Measurements from ENCODE around the gene HHIPL1.
A peak's percentile ranks its signal among the peaks of the same experiment; 100 is the strongest.

The HHIPL1 gene

GRCh38 chr14:99644723-99645544 is at the start of gene HHIPL1:
HHIPL1 (plus strand) TSS chr14:99645129; CDS start chr14:99645208, 79 bp downstream.
- DNase-seq: no peak

- no peak for DNase-seq
These were observed 49.4 kb upstream of the HHIPL1 start for GRCh38 chr14:99595524-99595923.

- no peak for DNase-seq
These were observed 48.8 kb upstream of the HHIPL1 start for GRCh38 chr14:99596071-99596627.

DNA sequence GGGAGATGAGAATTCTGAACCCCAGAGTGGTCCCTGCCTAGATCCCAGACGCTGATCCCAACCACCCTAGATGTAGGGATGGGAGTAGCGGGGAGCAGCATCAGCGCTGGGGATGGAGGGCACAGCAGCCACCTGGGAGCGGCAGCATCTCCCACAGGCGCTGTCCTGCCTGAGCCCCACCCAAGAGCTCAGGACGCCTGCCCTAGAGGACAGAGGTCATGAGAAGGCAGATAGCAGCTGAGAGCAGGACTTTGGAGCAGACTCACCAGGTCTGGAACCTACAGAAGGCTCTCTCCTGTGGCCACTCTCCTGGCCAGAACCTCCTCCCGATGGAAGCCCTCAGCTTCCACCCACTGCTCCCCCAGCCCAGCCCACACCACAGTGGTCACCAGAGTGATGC is 48.2 kb upstream of the HHIPL1 start:
- DNase-seq: no peak

- DNase-seq: no peak
These were observed 46.9 kb upstream of the HHIPL1 start for GRCh38 chr14:99597911-99598600.

DNA sequence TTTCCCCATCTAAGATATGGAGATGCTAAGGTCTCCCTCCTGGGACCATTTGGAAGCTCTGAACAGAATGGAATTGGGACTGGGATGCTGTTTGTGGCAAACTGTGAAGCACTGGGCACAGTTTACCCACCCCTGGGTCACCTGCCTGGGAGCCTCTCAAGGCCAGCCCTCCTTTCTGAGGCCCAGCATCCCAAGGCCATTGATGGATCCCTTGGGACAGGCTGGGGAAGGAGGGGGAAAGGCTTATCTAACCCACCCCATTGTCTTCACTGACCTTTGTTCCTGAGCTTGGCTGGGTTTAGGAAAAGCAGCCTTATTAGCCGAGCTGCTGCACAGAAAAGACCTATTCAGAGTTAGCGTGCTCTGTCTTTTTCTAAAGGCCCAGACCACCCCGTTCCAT is 46.2 kb upstream of the HHIPL1 start:
- no peak for DNase-seq

- DNase-seq: no peak
These were observed 45.5 kb upstream of the HHIPL1 start for GRCh38 chr14:99599393-99599792.

GRCh38 chr14:99600232-99600888 is 44.6 kb upstream of the HHIPL1 start:
- DNase-seq: no peak

- no peak for DNase-seq
These were observed 43.5 kb upstream of the HHIPL1 start for GRCh38 chr14:99601361-99601831.

GRCh38 chr14:99602054-99602787 is 42.7 kb upstream of the HHIPL1 start:
- DNase-seq: no peak

DNA sequence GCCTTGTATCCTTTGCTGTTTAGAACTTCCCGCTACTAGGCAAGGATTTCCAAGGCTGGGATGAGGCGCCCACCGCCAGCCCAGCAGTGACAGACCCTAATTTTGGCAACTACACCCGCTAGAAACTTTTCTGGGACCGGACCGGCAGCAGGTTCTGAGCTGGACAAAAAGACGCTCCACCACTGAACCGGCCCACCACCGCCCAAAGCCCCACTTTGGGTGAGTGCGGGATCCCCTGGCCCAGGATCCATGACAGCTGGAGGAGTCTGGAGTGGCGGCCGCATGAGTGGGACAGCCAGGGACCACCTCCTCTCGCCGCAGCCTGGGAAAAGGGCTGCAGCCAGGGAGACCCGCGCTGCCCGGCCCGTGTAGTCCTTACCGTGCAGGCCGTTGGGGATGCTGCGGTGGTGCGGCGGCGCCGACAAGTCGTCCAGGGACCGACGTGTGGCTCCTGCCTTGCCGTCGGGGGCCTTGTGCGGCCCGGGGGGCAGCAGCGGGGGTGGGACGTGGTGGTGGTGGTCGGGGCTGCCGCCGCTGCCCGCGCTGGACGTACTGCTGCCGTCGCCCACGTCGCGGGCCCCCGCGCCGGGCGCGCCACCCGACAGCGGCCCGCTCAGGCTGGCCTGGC is 42.0 kb upstream of the HHIPL1 start:
- DNase-seq: no peak

DNA sequence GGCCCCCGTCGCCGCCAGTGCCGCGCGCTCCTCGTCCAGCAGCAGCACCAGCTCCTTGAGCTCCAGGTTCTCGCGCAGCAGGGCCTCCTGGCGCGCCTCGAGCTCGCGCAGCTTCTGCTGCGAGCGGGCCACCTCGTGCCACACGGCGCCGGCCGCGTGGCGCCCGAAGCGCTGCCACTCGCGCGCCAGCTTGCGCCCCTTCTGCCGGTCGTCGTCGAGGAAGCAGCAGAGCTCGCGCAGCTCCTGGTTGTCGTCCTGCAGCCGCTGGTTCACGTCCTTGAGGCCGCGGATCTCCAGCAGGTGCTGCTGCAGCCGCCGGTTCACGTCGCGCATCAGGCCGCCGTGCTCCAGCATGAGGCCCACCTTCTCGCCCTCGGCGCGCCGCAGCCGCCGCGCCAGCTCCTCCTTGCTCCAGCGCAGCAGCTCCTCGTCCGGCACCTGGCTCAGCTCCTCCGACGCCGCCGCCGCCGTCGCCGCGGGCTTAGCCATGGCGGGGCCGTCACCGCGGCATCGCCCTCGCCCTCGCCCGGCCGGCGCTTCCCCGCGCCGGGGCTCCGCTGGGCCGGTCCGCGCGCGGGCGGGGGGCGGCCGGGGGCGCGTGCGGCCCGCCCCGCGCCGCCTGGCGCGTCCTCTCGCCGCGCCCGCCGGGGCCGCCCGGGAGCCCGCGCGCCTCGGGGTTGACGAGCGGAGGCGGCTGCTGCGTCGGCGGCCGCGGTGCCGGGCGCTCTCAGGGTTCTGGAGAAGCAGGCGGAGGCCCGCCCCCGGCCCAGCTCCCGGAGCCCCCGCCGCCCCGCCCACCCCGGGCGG is 41.3 kb upstream of the HHIPL1 start, which contains the start of gene CCDC85C:
TSS of gene CCDC85C (minus strand) at position 737 of the 807 bp plus-strand sequence. CDS start at position 489, 248 bp downstream.
- no peak for DNase-seq

- peak; percentile 81 for DNase-seq
These were observed 40.6 kb upstream of the HHIPL1 start for GRCh38 chr14:99604278-99604765.

DNA sequence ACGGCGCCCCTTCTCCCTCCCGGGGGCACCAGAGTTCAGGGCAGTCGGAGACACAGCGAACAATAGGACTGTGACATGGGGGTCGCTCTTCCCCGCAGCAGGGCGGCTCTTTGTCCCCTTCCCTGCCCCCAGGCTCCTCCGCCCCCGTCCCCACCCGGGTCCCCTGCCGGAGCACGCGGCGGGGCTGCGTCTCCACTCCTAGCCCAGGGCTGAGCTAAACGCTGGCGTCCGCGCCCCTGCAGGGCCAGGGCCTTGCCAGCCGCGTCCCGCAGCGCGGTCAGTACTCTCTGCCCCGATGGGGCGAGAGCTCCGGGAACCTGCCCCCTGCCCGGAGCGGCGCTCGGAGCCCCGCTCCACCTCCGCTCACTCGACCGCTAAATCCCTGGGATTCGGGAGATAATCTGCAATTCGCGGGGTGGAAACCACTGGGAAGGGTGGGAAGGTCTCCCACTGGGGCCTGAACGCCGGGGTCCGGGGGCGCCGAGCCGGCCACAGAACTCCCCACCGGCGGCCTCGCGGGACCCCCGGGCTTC is 40.1 kb upstream of the HHIPL1 start:
- DNase-seq: no peak

GRCh38 chr14:99605299-99605961 is 39.5 kb upstream of the HHIPL1 start:
- DNase-seq: peak; percentile 53

DNA sequence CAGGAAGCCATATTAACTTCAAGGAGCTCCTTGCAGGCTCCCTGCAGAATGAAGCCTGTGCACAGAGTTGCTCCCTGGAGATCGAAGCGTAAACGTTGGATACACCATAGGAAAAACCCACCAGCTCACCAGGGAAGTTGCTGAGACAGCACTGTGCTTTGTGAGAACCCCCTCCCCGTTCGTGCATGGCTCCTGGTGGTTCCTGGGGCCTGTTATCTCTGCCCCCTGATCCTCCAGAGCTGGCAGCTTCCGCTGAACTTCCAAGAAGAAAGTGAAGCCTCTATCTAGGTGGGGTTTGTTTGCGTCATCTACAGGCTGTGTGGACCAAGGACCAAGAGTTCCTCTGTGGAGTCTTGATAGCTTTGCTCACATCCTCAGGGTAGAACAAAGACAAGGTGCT is 38.6 kb upstream of the HHIPL1 start:
- no peak for DNase-seq

DNA sequence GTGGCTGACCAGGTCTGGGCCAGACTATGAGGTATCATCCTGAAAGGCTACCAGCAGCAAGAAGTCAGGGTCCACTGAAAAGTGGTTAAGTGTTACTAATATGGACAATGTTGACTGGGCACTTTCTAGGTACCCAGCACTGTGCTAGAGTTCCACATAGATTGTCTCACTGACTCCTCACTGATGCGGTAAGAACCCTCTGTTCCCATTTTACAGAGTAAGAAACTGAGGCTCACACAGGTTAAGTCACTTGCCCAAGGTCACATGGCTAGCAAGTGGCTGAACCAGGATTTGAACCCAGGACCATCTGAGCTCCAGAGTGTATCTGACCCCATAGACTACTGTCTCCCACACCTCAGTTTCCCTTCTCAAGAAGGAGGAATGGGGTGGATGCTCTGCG is 36.3 kb upstream of the HHIPL1 start:
- no peak for DNase-seq

- DNase-seq: no peak
These were observed 35.4 kb upstream of the HHIPL1 start for GRCh38 chr14:99609245-99610170.

- DNase-seq: no peak
These were observed 33.3 kb upstream of the HHIPL1 start for GRCh38 chr14:99611646-99612045.

Measured in SHP77 treated with DMSO at 0.1 percent for 48 hours (cell line).